K562 (cell line): ENCODE data around the gene TAF1A. TPM values are rescaled to one million over a fixed set of nuclear protein-coding genes. Genes with fewer than 3 reads are reported as not detected.

ENCODE experiments used
- ATAC-seq: fragments of 200-7000 bp; cut with Tn5 transposase; 3 replicates; pipeline ENCODE4 v1.9.1; 2020; ENCODE audit warnings: moderate library complexity
- BruUV-seq: library from RNA; stranded (reverse); fragments of 400-500 nt; replicated peaks from 2 replicates; lab custom pipeline; 2021; lab: Mats Ljungman, UMichigan
- CTCF ChIA-PET: fragments of 300-600 bp; formaldehyde crosslinking; extraction: SDS; loops from one replicate; lab custom pipeline; 2021; ENCODE audit warnings: low intra/inter-chr PET ratio; lab: Yijun Ruan, JAX
- POLR2A ChIA-PET: fragments of 300-600, 350-650 bp; sonication (Branson Sonifier 250); formaldehyde crosslinking; extraction: SDS; loops from one replicate; lab custom pipeline; 2021; ENCODE audit warnings: antibody characterized with exemption, inconsistent platforms; lab: Yijun Ruan, JAX
- DNase-seq, 4 experiments: peaks; one replicate each; pipeline versions ENCODE4 v3.0.0 to v3.0.0-alpha.2; 2011 to 2018; ENCODE audit warnings: low spot score in 3 of 4, mixed read lengths in 3 of 4; ENCODE audit errors: extremely low read depth in 1 of 4
- FAIRE-seq: peaks from 2 replicates; lab custom pipeline; 2011; peaks lifted over from hg19 to GRCh38; lab: Jason Lieb, UNC
- H2AFZ ChIP-seq: 2 replicates; pipeline ENCODE4 v1.6.0; 2011; ENCODE audit warnings: low read depth, low read length, control low read depth, inconsistent platforms
- H3K27ac ChIP-seq: fragments of 200-600 bp; 3 replicates; pipeline ENCODE4 v1.8.0; 2011; ENCODE audit warnings: low read depth, mild to moderate bottlenecking, control low read depth, inconsistent platforms, low read length, moderate library complexity, mixed read lengths; ENCODE audit errors: extremely low read depth
- H3K27me3 ChIP-seq, 2 experiments: fragments of 300-600 bp in 1 of 2; 2 replicates in 1 of 2; 3 replicates in 1 of 2; pipeline versions ENCODE4 v1.6.0 to v1.8.0; 2011; ENCODE audit warnings: inconsistent platforms in 2 of 2, low read length in 2 of 2, mild to moderate bottlenecking in 1 of 2, mixed read lengths in 1 of 2, moderate library complexity in 1 of 2; ENCODE audit not compliant: control insufficient read depth in 2 of 2, insufficient read depth in 2 of 2
- H3K36me3 ChIP-seq: fragments of 300-600 bp; 3 replicates; pipeline ENCODE4 v1.8.0; 2011; ENCODE audit warnings: mild to moderate bottlenecking, low read length, inconsistent platforms; ENCODE audit not compliant: control insufficient read depth, insufficient read depth
- H3K4me1 ChIP-seq, 2 experiments: fragments of 200-600 bp in 1 of 2; replicated peaks in 1 of 2; 2 replicates in 1 of 2; 3 replicates in 1 of 2; pipeline versions ENCODE4 v1.5.1 to v1.8.0; 2011; ENCODE audit warnings: inconsistent platforms in 2 of 2, low read length in 2 of 2, mild to moderate bottlenecking in 1 of 2, mixed read lengths in 1 of 2, moderate library complexity in 1 of 2; ENCODE audit not compliant: control insufficient read depth in 2 of 2, insufficient read depth in 2 of 2
- H3K4me2 ChIP-seq: 2 replicates; pipeline ENCODE4 v1.6.1; 2011; ENCODE audit warnings: low read length, control low read depth, inconsistent platforms, mixed read lengths; ENCODE audit not compliant: insufficient read depth
- H3K4me3 ChIP-seq: fragments of 200-600 bp; sonication (generic), shearing (Covaris generic); 2 replicates; pipeline ENCODE4 v1.5.1; 2016; ENCODE audit warnings: control low read depth, inconsistent platforms
- H3K79me2 ChIP-seq: fragments of 200-600 bp; 3 replicates; pipeline ENCODE4 v1.8.0; 2011; ENCODE audit warnings: low read length, inconsistent platforms; ENCODE audit not compliant: control insufficient read depth, insufficient read depth
- H3K9ac ChIP-seq, 2 experiments: 2 replicates each; pipeline versions ENCODE4 v1.6.0 to v1.6.1; 2011; ENCODE audit warnings: low read depth in 2 of 2, low read length in 2 of 2, control low read depth in 1 of 2, inconsistent platforms in 1 of 2, mild to moderate bottlenecking in 1 of 2, mixed read lengths in 1 of 2; ENCODE audit not compliant: insufficient read depth in 1 of 2
- H3K9me1 ChIP-seq: one replicate; pipeline ENCODE4 v1.6.0; 2011; ENCODE audit warnings: inconsistent platforms, mild to moderate bottlenecking, low read length, moderate library complexity; ENCODE audit not compliant: control insufficient read depth, insufficient read depth
- H3K9me3 ChIP-seq: replicated peaks from 2 replicates; pipeline ENCODE4 v1.5.1; 2011; ENCODE audit warnings: low read depth, low read length, inconsistent platforms; ENCODE audit not compliant: control insufficient read depth, insufficient read depth
- H4K20me1 ChIP-seq: replicated peaks from 2 replicates; pipeline ENCODE4 v1.6.1; 2011; ENCODE audit warnings: low read length, inconsistent platforms, mixed read lengths; ENCODE audit not compliant: control insufficient read depth, insufficient read depth
- HOXB6 ChIP-seq: fragments of 250-450 bp; sonication (Bioruptor Pico); IDR thresholded peaks from 2 replicates; pipeline ENCODE4 v1.5.1; 2022; ENCODE audit warnings: mild to moderate bottlenecking, borderline replicate concordance
- MEIS2 ChIP-seq: fragments of 450-650 bp; IDR thresholded peaks from 2 replicates; pipeline ENCODE4 v1.6.1; 2014; ENCODE audit warnings: mild to moderate bottlenecking; ENCODE audit not compliant: partially characterized antibody
- WGBS: fragments of 100-300 bp; shearing (Covaris generic); methylation state at CpG from one replicate; pipeline ENCODE4 v1.1.6; 2016; ENCODE audit warnings: low coverage, mixed read lengths; ENCODE audit not compliant: insufficient coverage; ENCODE audit errors: missing lambda C conversion rate; 5-methylcytosine and 5-hydroxymethylcytosine counted together
- in situ Hi-C: fragments of 300-500 bp; cut with MboI; formaldehyde crosslinking; loops from 4 replicates; pipeline ENCODE4 v1.15.0; 2018; ENCODE audit warnings: inconsistent platforms, mixed read lengths
- intact Hi-C: fragments of 100-400 bp; cut with micrococcal nuclease; formaldehyde crosslinking; loops from 2 replicates; pipeline ENCODE4 v1.14.2; 2022
- polyA plus RNA-seq, 8 experiments: library from polyadenylated mRNA; depleted of rRNA in 4 of 8; stranded (reverse) in 5 of 8; unstranded in 3 of 8; fragments of >200 nt; fragmentation: Nextera tagmentation in 2 of 8; fragmentation: Illumina TruSeq in 1 of 8; extraction: Ambion mirVana in 2 of 8; extraction: Trizol in 1 of 8; gene quantifications; 2 replicates each; pipeline versions ENCODE4 v1.2.1 to v1.2.3, GENCODE V29; 2011 to 2014; ENCODE audit warnings: inconsistent platforms in 1 of 8, missing spikeins in 1 of 8
- total RNA-seq, 7 experiments: library from RNA; depleted of rRNA in 6 of 7; stranded (reverse); fragments of >200 nt in 6 of 7; fragmentation: Illumina TruSeq in 2 of 7; extraction: Trizol in 2 of 7; gene quantifications; 2 replicates each; pipeline versions ENCODE4 v1.2.1 to v1.2.3, GENCODE V29; 2011 to 2021; ENCODE audit warnings: low replicate concordance in 1 of 7
- TF ChIP-seq, protein P1 (sequence below): IDR thresholded peaks from 2 replicates; pipeline ENCODE4 v1.6.1; 2016; ENCODE audit warnings: missing genetic modification characterization, missing compliant biosample characterization

TAF1A gene
- total and polyA plus RNA-seq, 9 of the 15 experiments (the other 6 are each of a cell fraction or from before 2014, with no cell fraction given), result 17.8 to 36.8 (median 25.3) TPM

- H3K27me3 ChIP-seq, result peaks cover 0 to 14% of the 10 kb centered on the region in 2 experiments; a peak in 3 of 5 replicates
- H3K9me1 ChIP-seq, result no peaks in the 10 kb centered on the region
- in situ Hi-C loops, result no loop called here
- no peak overlapping the region; a peak in 1 of 4 replicates for H3K9ac ChIP-seq
- intact Hi-C loops, result loop anchor here (5.0 kb wide), 1 partner anchor 92 kb away; no protein-coding TSS in a partner anchor
- H3K4me2 ChIP-seq, result no peak overlapping the region
- no TSS peak for BruUV-seq
- ATAC-seq, result no peak
- H3K4me3 ChIP-seq, result no peak overlapping the region
- no peaks in the 10 kb centered on the region for H3K36me3 ChIP-seq
- no peak overlapping the region for H3K27ac ChIP-seq
- TF ChIP-seq HOXB6 (CRISPR knock-in tag) (no peak), MEIS2 (no peak)
- TF ChIP-seq, protein P1, sequence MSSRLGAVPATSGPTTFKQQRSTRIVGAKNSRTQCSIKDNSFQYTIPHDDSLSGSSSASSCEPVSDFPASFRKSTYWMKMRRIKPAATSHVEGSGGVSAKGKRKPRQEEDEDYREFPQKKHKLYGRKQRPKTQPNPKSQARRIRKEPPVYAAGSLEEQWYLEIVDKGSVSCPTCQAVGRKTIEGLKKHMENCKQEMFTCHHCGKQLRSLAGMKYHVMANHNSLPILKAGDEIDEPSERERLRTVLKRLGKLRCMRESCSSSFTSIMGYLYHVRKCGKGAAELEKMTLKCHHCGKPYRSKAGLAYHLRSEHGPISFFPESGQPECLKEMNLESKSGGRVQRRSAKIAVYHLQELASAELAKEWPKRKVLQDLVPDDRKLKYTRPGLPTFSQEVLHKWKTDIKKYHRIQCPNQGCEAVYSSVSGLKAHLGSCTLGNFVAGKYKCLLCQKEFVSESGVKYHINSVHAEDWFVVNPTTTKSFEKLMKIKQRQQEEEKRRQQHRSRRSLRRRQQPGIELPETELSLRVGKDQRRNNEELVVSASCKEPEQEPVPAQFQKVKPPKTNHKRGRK (tag), result no peak
- peaks cover 0 to 6% of the 10 kb centered on the region in 2 experiments; a peak in 4 of 5 replicates for H3K4me1 ChIP-seq
- 23% methylated on average over 16 of the region's 16 CpGs for WGBS
- FAIRE-seq, result no peak
- no peaks in the 10 kb centered on the region for H3K9me3 ChIP-seq
- peak overlapping the region; percentile 36; the same call in 1 of the 2 replicates for H2AFZ ChIP-seq
- no peaks in the 10 kb centered on the region for H4K20me1 ChIP-seq
- POLR2A ChIA-PET, result interaction anchor here (1.2 to 1.5 kb wide), 2 partner anchors 13 to 16 kb away, joined by 3 to 4 read pairs; no protein-coding TSS in a partner anchor
- H3K79me2 ChIP-seq, result no peaks in the 10 kb centered on the region
- CTCF ChIA-PET, result no interaction called here
- DNase-seq, result no peak
These were observed 49.7 kb downstream of the TAF1A start for GRCh38 chr1:222539951-222540597.
